GM19438 (cell line): ENCODE measurements around the gene SLC2A8.

Experiments
- ATAC-seq: cut with Tn5 transposase; IDR thresholded peaks from one replicate; pipeline ENCODE4 v1.9.1; 2021; ENCODE audit warnings: low read depth; ENCODE audit not compliant: unreplicated experiment

Gene SLC2A8

GRCh38 chr9:127396808-127397645, at the start of gene SLC2A8:
SLC2A8 (plus strand) TSS chr9:127397169; CDS start chr9:127397231, 62 bp downstream.
- peak; percentile 95 for ATAC-seq

GRCh38 chr9:127347831-127348776, 48.9 kb upstream of the SLC2A8 start:
- ATAC-seq = no peak

- no peak for ATAC-seq
Measured at GRCh38 chr9:127349483-127350113, 47.4 kb upstream of the SLC2A8 start.

- no peak for ATAC-seq
Measured at GRCh38 chr9:127351182-127352166, 45.5 kb upstream of the SLC2A8 start.

GRCh38 chr9:127353882-127354281, 43.1 kb upstream of the SLC2A8 start:
- no peak for ATAC-seq

GRCh38 chr9:127356906-127357305, 40.1 kb upstream of the SLC2A8 start:
- no peak for ATAC-seq

- ATAC-seq = no peak
Measured at GRCh38 chr9:127358023-127358535, 38.9 kb upstream of the SLC2A8 start.

- ATAC-seq = no peak
Measured at GRCh38 chr9:127358770-127359169, 38.2 kb upstream of the SLC2A8 start.

GRCh38 chr9:127360250-127360649, 36.7 kb upstream of the SLC2A8 start:
- no peak for ATAC-seq

GRCh38 chr9:127360829-127361228, 36.1 kb upstream of the SLC2A8 start:
- ATAC-seq = no peak

GRCh38 chr9:127361561-127361960, 35.4 kb upstream of the SLC2A8 start:
- ATAC-seq = no peak

GRCh38 chr9:127362829-127363228, 34.1 kb upstream of the SLC2A8 start:
- ATAC-seq = no peak

- no peak for ATAC-seq
Measured at GRCh38 chr9:127365461-127365860, 31.5 kb upstream of the SLC2A8 start.

- ATAC-seq = no peak
Measured at GRCh38 chr9:127366594-127366993, 30.4 kb upstream of the SLC2A8 start.

- no peak for ATAC-seq
Measured at GRCh38 chr9:127368852-127369402, 28.0 kb upstream of the SLC2A8 start.

- no peak for ATAC-seq
Measured at GRCh38 chr9:127369428-127369827, 27.5 kb upstream of the SLC2A8 start.

GRCh38 chr9:127370147-127370579, 26.8 kb upstream of the SLC2A8 start:
- no peak for ATAC-seq

- no peak for ATAC-seq
Measured at GRCh38 chr9:127370672-127371648, 26.0 kb upstream of the SLC2A8 start.
